Body of pancreas (tissue), 4 donors: ENCODE results near the gene DCLK2. TPM values are rescaled to one million over a fixed set of nuclear protein-coding genes. Genes with fewer than 3 reads are reported as not detected.

Experiments used
- ATAC-seq: fragments of 150-250 bp; one replicate; pipeline ENCODE4 v1.9.1; 2016
- DNase-seq, 4 donors: peaks; one replicate each; pipeline ENCODE4 v3.0.0-alpha.2; 2019
- H3K27ac ChIP-seq, 4 donors: fragments of 200-600 bp; sonication (generic); 1 replicate in 3 of 4; 2 replicates in 1 of 4; pipeline versions ENCODE4 v1.5.1 to v1.6.1; 2016 to 2019; ENCODE audit warnings: mild to moderate bottlenecking in 1 of 4, mixed read lengths in 1 of 4, moderate library complexity in 1 of 4
- H3K27me3 ChIP-seq, 2 donors: fragments of 200-600 bp; sonication (generic); one replicate each; pipeline ENCODE4 v1.6.0; 2016; ENCODE audit warnings: mild to moderate bottlenecking in 1 of 2
- H3K36me3 ChIP-seq, 2 donors: fragments of 200-600 bp; sonication (generic); replicated peaks in 1 of 2; 2 replicates each; pipeline ENCODE4 v1.5.1; 2016; ENCODE audit warnings: low read depth in 2 of 2; ENCODE audit not compliant: insufficient read depth in 1 of 2
- H3K4me1 ChIP-seq: fragments of 200-600 bp; sonication (generic); one replicate; pipeline ENCODE4 v1.6.0; 2016
- H3K4me3 ChIP-seq, 2 donors: fragments of 200-600 bp; sonication (generic); 1 replicate in 1 of 2; 2 replicates in 1 of 2; pipeline ENCODE4 v1.5.1; 2016 to 2019
- H3K9me3 ChIP-seq, 3 donors: fragments of 200-600 bp; sonication (generic); 1 replicate in 2 of 3; 2 replicates in 1 of 3; pipeline ENCODE4 v1.5.1; 2016
- CTCF ChIP-seq, 7 experiments: fragments of 450-650 bp in 4 of 7; fragments of 200-600 bp in 3 of 7; sonication (generic) in 3 of 7; IDR thresholded peaks; one replicate each; pipeline ENCODE4 v1.5.1; 2016 to 2019; ENCODE audit warnings: antibody characterized with exemption in 7 of 7
- POLR2A ChIP-seq, 3 donors: fragments of 450-650 bp; IDR thresholded peaks; one replicate each; pipeline ENCODE4 v1.6.1; 2016; ENCODE audit warnings: antibody characterized with exemption in 3 of 3, mild to moderate bottlenecking in 2 of 3
- WGBS, 2 donors: methylation state at CpG; one replicate each; pipeline ENCODE4 v1.1.5; 2017; 5-methylcytosine and 5-hydroxymethylcytosine counted together
- intact Hi-C: fragments of 100-400 bp; cut with DNase I; formaldehyde crosslinking; loops from one replicate; pipeline ENCODE4 v1.15.1; 2023
- total RNA-seq, 2 donors: library from RNA; depleted of rRNA; stranded (reverse); fragments of >200 nt; gene quantifications; one replicate each; pipeline ENCODE4 v1.1.0, GENCODE V29; 2016

The DCLK2 gene
- total RNA-seq, 2 donors from 2014 or later = 3.6 to 4.6 TPM

- 85 to 87% methylated on average over 2 of the region's 2 CpGs for WGBS, 2 donors
- Histone ChIP-seq H3K27me3 (no peaks in the 10 kb centered on the region), H3K4me3 (no peak overlapping the region), H3K4me1 (peaks cover 17% of the 10 kb centered on the region), H3K27ac (no peak overlapping the region), H3K9me3 (no peaks in the 10 kb centered on the region), H3K36me3 (no peaks in the 10 kb centered on the region)
- TF ChIP-seq POLR2A (IDR thresholded peaks at IDR 0.05) = no peak
- TF ChIP-seq CTCF (IDR thresholded peaks at IDR 0.05) = no peak
- intact Hi-C loops = loop anchor here (5.0 kb wide), 1 partner anchor 196 kb away; no protein-coding TSS in a partner anchor
- no peak for DNase-seq
- no peak for ATAC-seq
Observed at GRCh38 chr4:150207871-150208270, 129.6 kb downstream of the DCLK2 start.

GRCh38 chr4:150209140-150209829 is 131.0 kb downstream of the DCLK2 start:
- intact Hi-C loops = loop anchor here (5.0 kb wide), 1 partner anchor 197 kb away; no protein-coding TSS in a partner anchor
- no peaks in the 10 kb centered on the region for H3K9me3 ChIP-seq
- DNase-seq (peak; percentile 51 to 82 (median 70)), ATAC-seq (peak; percentile 39)
- TF ChIP-seq POLR2A (IDR thresholded peaks at IDR 0.05) (no peak), CTCF (IDR thresholded peaks at IDR 0.05) (peak in 6 of 7 experiments; percentile 26 to 62 (median 48))
- 79 to 81% methylated on average over 6 of the region's 6 CpGs for WGBS, 2 donors
- H3K27me3 ChIP-seq = no peaks in the 10 kb centered on the region
- H3K27ac ChIP-seq = no peak overlapping the region
- H3K4me1 ChIP-seq = peaks cover 20% of the 10 kb centered on the region
- no peak overlapping the region for H3K4me3 ChIP-seq
- no peaks in the 10 kb centered on the region for H3K36me3 ChIP-seq

- DNase-seq = peak; percentile 81 to 91 (median 87)
- no peaks in the 10 kb centered on the region for H3K27me3 ChIP-seq
Observed at GRCh38 chr4:150211016-150211415, 132.8 kb downstream of the DCLK2 start.

GRCh38 chr4:150211799-150212445 is 133.7 kb downstream of the DCLK2 start:
- Histone ChIP-seq H3K27ac (no peak overlapping the region), H3K4me3 (no peak overlapping the region), H3K27me3 (no peaks in the 10 kb centered on the region), H3K36me3 (no peaks in the 10 kb centered on the region), H3K9me3 (no peaks in the 10 kb centered on the region), H3K4me1 (peaks cover 20% of the 10 kb centered on the region)
- intact Hi-C loops = no loop called here
- ATAC-seq = no peak
- no peak for TF ChIP-seq POLR2A (IDR thresholded peaks at IDR 0.05)
- no peak for TF ChIP-seq CTCF (IDR thresholded peaks at IDR 0.05)
- no peak for DNase-seq
- WGBS, 2 donors = 82 to 91% methylated on average over 4 of the region's 4 CpGs

More at GRCh38 chr4:150211016-150211415, 132.8 kb downstream of the DCLK2 start:
- TF ChIP-seq CTCF (IDR thresholded peaks at IDR 0.05) = peak in 2 of 7 experiments; percentile 6 to 12
- TF ChIP-seq POLR2A (IDR thresholded peaks at IDR 0.05) = no peak
- WGBS, 2 donors = 26 to 30% methylated on average over 6 of the region's 6 CpGs
- intact Hi-C loops = no loop called here
- no peaks in the 10 kb centered on the region for H3K9me3 ChIP-seq
- H3K4me1 ChIP-seq = peaks cover 20% of the 10 kb centered on the region
- H3K27ac ChIP-seq = no peak overlapping the region
- H3K4me3 ChIP-seq = no peak overlapping the region
- no peaks in the 10 kb centered on the region for H3K36me3 ChIP-seq
- ATAC-seq = peak; percentile 93
